Esophagus muscularis mucosa (tissue), 4 donors: ENCODE data around the gene ZBTB39. TPM values are rescaled to one million over a fixed set of nuclear protein-coding genes. Genes with fewer than 3 reads are reported as not detected.
A peak's percentile ranks its signal among the peaks of the same experiment; 100 is the strongest.
"Not testable (repeated sequence)": the region's sequence is repeated elsewhere in the genome, so short reads cannot be mapped to it uniquely, and the experiment has no call there.

ENCODE experiments used
- DNase-seq: peaks from one replicate; pipeline ENCODE4 v3.0.0-alpha.2; 2017; ENCODE audit errors: extremely low spot score
- H3K27ac ChIP-seq, 4 donors: fragments of 200-600 bp; sonication (generic); replicated peaks in 1 of 4; 1 replicate in 3 of 4; 2 replicates in 1 of 4; pipeline ENCODE4 v1.5.1; 2016 to 2019; ENCODE audit warnings: mild to moderate bottlenecking in 1 of 4
- H3K27me3 ChIP-seq, 4 donors: fragments of 200-600 bp; sonication (generic); one replicate each; pipeline versions ENCODE4 v1.5.1 to v1.6.0; 2016 to 2019
- H3K36me3 ChIP-seq, 4 donors: fragments of 200-600 bp; sonication (generic); one replicate each; pipeline ENCODE4 v1.5.1; 2016 to 2019
- H3K4me1 ChIP-seq, 4 donors: fragments of 200-600 bp; sonication (generic); one replicate each; pipeline ENCODE4 v1.5.1; 2016 to 2019
- H3K4me3 ChIP-seq, 4 donors: fragments of 200-600 bp; sonication (generic); 1 replicate in 2 of 4; 2 replicates in 2 of 4; pipeline ENCODE4 v1.5.1; 2016 to 2019; ENCODE audit warnings: mild to moderate bottlenecking in 4 of 4, moderate library complexity in 1 of 4
- H3K9me3 ChIP-seq, 4 donors: fragments of 200-600 bp; sonication (generic); 1 replicate in 3 of 4; 2 replicates in 1 of 4; pipeline ENCODE4 v1.5.1; 2016 to 2019
- EP300 ChIP-seq: sonication (generic); formaldehyde crosslinking; IDR thresholded peaks from one replicate; pipeline ENCODE4 v1.6.1; 2017; ENCODE audit warnings: antibody characterized with exemption
- POLR2A ChIP-seq: fragments of 450-650 bp; IDR thresholded peaks from one replicate; pipeline ENCODE4 v1.6.1; 2017; ENCODE audit warnings: antibody characterized with exemption, moderate library complexity, mild to moderate bottlenecking, low read depth
- POLR2AphosphoS5 ChIP-seq, 2 donors: sonication (generic); formaldehyde crosslinking; IDR thresholded peaks; one replicate each; pipeline ENCODE4 v1.6.1; 2017; ENCODE audit warnings: antibody characterized with exemption in 2 of 2
- WGBS: methylation state at CpG from one replicate; pipeline ENCODE4 v1.1.5; 2018; 5-methylcytosine and 5-hydroxymethylcytosine counted together
- intact Hi-C: fragments of 100-400 bp; cut with DNase I; formaldehyde crosslinking; loops from one replicate; pipeline ENCODE4 v1.15.1; 2023
- total RNA-seq, 4 donors: library from RNA; depleted of rRNA; stranded (reverse); fragments of >200 nt; gene quantifications; one replicate each; pipeline versions ENCODE4 v1.1.0 to v1.2.1, GENCODE V29; 2016
- TF ChIP-seq, protein P1 (sequence below), 3 experiments: fragments of 200-600 bp in 2 of 3; fragments of 450-650 bp in 1 of 3; sonication (generic) in 2 of 3; IDR thresholded peaks; one replicate each; pipeline ENCODE4 v1.5.1; 2017 to 2019; ENCODE audit warnings: antibody characterized with exemption in 3 of 3, mild to moderate bottlenecking in 2 of 3, moderate library complexity in 1 of 3

Gene ZBTB39, protein sequence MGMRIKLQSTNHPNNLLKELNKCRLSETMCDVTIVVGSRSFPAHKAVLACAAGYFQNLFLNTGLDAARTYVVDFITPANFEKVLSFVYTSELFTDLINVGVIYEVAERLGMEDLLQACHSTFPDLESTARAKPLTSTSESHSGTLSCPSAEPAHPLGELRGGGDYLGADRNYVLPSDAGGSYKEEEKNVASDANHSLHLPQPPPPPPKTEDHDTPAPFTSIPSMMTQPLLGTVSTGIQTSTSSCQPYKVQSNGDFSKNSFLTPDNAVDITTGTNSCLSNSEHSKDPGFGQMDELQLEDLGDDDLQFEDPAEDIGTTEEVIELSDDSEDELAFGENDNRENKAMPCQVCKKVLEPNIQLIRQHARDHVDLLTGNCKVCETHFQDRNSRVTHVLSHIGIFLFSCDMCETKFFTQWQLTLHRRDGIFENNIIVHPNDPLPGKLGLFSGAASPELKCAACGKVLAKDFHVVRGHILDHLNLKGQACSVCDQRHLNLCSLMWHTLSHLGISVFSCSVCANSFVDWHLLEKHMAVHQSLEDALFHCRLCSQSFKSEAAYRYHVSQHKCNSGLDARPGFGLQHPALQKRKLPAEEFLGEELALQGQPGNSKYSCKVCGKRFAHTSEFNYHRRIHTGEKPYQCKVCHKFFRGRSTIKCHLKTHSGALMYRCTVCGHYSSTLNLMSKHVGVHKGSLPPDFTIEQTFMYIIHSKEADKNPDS
- total RNA-seq: 1 to 10 TPM; 5.0 to 9.1 (median 7.1) TPM

DNA sequence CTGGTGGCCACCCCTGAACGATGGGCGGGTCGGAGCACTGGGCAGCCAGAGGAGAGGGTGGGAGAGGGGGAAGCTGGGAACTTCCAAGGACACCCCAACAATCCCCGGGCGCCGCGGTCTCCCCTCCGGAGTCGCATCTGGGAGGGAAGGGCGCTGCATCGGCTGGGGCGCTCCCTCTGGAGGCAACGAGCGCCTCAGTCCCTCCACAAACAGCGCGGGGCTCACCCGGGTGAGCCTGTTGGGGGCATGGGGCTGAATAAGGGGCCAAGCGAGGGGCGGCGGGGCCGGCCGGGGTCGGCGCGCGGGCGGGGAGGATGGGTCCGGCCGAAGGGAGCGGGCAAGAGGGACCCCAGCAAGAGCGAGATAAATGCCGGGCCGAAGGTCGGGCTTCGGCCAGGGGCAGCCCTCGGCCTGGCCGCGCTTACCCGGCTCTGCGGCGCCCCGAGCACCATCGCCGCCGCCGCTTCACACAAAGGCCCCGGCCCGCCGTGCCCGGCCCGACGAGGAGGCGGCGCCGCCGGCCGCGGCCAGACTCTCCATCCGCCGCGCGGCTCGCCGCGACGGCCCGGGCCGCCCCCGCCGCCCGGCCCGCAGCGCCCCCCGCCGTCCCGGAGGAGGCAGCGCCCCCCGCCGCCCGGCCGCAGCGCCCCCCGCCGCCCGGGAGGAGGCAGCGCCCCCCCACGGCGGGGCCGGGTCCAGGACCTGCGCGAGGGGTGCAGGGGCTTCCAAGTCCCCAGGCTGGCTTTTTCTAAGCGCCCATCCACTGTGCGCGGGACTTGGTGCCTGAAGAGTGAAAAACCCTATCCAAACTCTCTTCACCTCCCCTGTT is at the start of gene ZBTB39:
Gene ZBTB39 (minus strand): TSS at position 567 of the 829 bp plus-strand sequence. CDS start 1,629 bp downstream, outside the sequence.
- H3K36me3 ChIP-seq: peaks cover 29 to 36% (median 33%) of the 10 kb centered on the region in 4 donors
- H3K9me3 ChIP-seq: no peaks in the 10 kb centered on the region
- peak within 1 kb of the TSS; percentile 89 to 91 (median 89) for H3K27ac ChIP-seq
- 0% methylated on average over 9 of the region's 94 CpGs for WGBS
- peaks cover 16 to 45% (median 39%) of the 10 kb centered on the region in 4 donors for H3K4me1 ChIP-seq
- peak within 1 kb of the TSS; percentile 95 to 98 (median 96) for H3K4me3 ChIP-seq
- intact Hi-C loops: loop anchor here (5.0 kb wide), 2 partner anchors 51 to 106 kb away; partner anchors contain the start of gene STAT6
- H3K27me3 ChIP-seq: no peaks in the 10 kb centered on the region
- TF ChIP-seq POLR2A (no peak), EP300 (no peak), POLR2AphosphoS5 (IDR thresholded peaks at IDR 0.05) (peak in 1 of 2 donors; percentile 18)
- TF ChIP-seq, protein P1, sequence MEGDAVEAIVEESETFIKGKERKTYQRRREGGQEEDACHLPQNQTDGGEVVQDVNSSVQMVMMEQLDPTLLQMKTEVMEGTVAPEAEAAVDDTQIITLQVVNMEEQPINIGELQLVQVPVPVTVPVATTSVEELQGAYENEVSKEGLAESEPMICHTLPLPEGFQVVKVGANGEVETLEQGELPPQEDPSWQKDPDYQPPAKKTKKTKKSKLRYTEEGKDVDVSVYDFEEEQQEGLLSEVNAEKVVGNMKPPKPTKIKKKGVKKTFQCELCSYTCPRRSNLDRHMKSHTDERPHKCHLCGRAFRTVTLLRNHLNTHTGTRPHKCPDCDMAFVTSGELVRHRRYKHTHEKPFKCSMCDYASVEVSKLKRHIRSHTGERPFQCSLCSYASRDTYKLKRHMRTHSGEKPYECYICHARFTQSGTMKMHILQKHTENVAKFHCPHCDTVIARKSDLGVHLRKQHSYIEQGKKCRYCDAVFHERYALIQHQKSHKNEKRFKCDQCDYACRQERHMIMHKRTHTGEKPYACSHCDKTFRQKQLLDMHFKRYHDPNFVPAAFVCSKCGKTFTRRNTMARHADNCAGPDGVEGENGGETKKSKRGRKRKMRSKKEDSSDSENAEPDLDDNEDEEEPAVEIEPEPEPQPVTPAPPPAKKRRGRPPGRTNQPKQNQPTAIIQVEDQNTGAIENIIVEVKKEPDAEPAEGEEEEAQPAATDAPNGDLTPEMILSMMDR (IDR thresholded peaks at IDR 0.05): peak; percentile 54 to 61 (median 57)
- no peak for DNase-seq

DNA sequence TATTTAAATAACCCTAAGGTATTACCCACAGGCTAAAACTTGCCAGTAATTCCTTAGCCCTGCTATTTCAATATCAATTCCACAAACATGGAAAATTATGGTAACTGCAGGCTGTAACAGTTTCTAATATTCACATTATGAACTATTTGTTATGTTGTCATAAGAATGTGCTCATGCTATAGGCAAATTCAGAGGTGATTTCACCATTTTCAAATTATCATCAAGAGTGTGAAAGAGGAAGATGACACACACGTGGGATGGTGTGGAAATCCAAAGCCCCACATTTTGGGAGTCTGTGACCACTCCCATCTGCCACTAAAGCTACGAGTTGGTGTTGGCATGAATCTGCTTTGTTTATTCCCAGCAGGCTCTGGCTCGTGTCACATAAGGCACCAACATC is 49.5 kb upstream of the ZBTB39 start:
- Histone ChIP-seq H3K9me3 (no peaks in the 10 kb centered on the region), H3K36me3 (peaks cover 20 to 42% (median 32%) of the 10 kb centered on the region in 4 donors), H3K4me1 (peaks cover 0 to 11% (median 2%) of the 10 kb centered on the region in 4 donors), H3K4me3 (no peak overlapping the region), H3K27ac (peak overlapping the region in 2 of 4 donors; percentile 60 to 63), H3K27me3 (no peaks in the 10 kb centered on the region)
- intact Hi-C loops: loop anchor here (5.0 kb wide), 1 partner anchor 49 kb away; the partner anchor contains the start of gene ZBTB39
- no peak for DNase-seq
- TF ChIP-seq POLR2A (no peak), EP300 (no peak), POLR2AphosphoS5 (IDR thresholded peaks at IDR 0.05) (no peak)
- TF ChIP-seq, protein P1 (IDR thresholded peaks at IDR 0.05): no peak
- 30% methylated on average over 3 of the region's 3 CpGs for WGBS

DNA sequence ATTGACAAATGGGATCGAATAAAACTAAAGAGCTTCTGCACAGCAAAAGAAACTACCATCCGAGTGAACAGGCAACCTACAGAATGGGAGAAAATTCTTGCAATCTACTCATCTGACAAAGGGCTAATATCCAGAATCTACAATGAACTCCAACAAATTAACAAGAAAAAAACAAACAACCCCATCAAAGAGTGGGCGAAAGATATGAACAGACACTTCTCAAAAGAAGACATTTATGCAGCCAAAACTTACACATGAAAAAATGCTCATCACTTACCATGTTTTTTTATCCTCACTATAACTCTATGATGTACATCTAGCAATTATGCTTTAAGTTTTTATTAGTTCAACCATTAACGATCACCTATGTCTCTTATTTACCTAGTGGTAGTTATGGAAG is 47.6 kb upstream of the ZBTB39 start:
- H3K4me1 ChIP-seq: peaks cover 0 to 11% (median 2%) of the 10 kb centered on the region in 4 donors
- intact Hi-C loops, H3K27me3 ChIP-seq, H3K4me3 ChIP-seq, H3K9me3 ChIP-seq, DNase-seq, H3K27ac ChIP-seq: not testable (repeated sequence)
- 94% methylated on average over 4 of the region's 4 CpGs for WGBS
- H3K36me3 ChIP-seq: peaks cover 5 to 22% (median 15%) of the 10 kb centered on the region in 4 donors

DNA sequence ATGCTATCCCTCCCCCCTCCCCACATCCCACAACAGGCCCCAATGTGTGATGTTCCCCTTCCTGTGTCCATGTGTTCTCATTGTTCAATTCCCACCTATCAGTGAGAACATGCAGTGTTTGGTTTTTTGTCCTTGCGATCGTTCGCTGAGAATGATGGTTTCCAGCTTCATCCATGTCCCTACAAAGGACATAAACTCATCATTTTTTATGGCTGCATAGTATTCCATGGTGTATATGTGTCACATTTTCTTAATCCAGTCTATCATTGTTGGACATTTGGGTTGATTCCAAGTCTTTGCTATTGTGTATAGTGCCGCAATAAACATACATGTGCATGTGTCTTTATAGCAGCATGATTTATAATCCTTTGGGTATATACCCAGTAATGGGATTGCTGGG is 46.8 kb upstream of the ZBTB39 start:
- peaks cover 0 to 11% (median 2%) of the 10 kb centered on the region in 4 donors for H3K4me1 ChIP-seq
- H3K27me3 ChIP-seq, intact Hi-C loops, H3K27ac ChIP-seq, H3K9me3 ChIP-seq, DNase-seq, H3K4me3 ChIP-seq: not testable (repeated sequence)
- 96% methylated on average over 4 of the region's 4 CpGs for WGBS
- H3K36me3 ChIP-seq: peaks cover 0 to 15% (median 7%) of the 10 kb centered on the region in 4 donors

DNA sequence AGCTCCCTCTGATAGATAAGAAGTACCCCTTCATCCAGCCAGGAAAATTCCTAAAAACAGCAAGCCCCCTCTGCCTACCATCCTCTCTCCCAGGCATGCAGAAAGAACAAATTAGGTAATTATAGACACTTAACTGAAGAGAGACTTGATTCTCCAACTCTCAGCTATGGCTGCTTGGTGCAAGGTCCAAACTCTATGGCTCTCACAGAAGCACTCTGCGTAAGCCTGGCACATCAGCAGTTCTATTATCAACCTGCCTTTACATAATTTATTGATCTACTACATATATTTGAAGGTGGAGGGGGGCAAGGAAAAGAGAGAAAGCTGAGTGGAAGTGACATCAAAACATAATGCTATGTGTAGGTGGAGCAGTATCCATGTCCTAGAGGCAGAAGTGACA is 44.7 kb upstream of the ZBTB39 start:
- intact Hi-C loops: no loop called here
- no peak overlapping the region for H3K27ac ChIP-seq

More for the DNA sequence above, 44.7 kb upstream of the ZBTB39 start:
- DNase-seq: no peak
- H3K4me1 ChIP-seq: peaks cover 0 to 3% (median 0%) of the 10 kb centered on the region in 4 donors
- TF ChIP-seq, protein P1 (IDR thresholded peaks at IDR 0.05): no peak
- TF ChIP-seq EP300 (no peak), POLR2AphosphoS5 (IDR thresholded peaks at IDR 0.05) (no peak), POLR2A (no peak)
- no peaks in the 10 kb centered on the region for H3K36me3 ChIP-seq
- 94% methylated on average over 1 of the region's 1 CpG for WGBS
- no peaks in the 10 kb centered on the region for H3K9me3 ChIP-seq
- H3K27me3 ChIP-seq: no peaks in the 10 kb centered on the region
- no peak overlapping the region for H3K4me3 ChIP-seq
